GM19238 (cell line): Measurements from ENCODE around the gene TNFAIP8.
"Not testable (repeated sequence)": the region's sequence is repeated elsewhere in the genome, so short reads cannot be mapped to it uniquely, and the experiment has no call there.

Source experiments
- DNase-seq: peaks from one replicate; pipeline ENCODE4 v3.0.0; 2011; ENCODE audit warnings: low spot score; ENCODE audit not compliant: insufficient read length

Gene TNFAIP8

DNA sequence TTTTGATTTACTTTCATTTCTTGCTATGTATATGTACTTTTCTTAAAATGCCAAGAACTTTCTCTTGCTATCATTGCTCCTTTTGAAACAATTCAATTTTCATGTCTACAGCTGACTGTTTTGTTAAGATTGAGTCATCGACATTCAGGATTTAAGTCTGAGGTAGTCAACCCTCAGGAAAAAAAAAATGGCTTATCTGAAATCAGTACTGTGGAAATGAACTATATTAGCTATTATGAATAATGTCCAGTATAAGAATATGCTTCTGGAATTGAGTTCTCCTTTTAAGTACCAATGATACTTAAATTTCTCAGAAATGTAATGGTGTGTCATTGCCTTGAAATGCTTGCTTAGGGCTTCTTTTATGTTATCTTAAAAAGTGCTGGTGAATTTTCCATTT, 37.9 kb downstream of the TNFAIP8 start:
- DNase-seq = no peak

DNA sequence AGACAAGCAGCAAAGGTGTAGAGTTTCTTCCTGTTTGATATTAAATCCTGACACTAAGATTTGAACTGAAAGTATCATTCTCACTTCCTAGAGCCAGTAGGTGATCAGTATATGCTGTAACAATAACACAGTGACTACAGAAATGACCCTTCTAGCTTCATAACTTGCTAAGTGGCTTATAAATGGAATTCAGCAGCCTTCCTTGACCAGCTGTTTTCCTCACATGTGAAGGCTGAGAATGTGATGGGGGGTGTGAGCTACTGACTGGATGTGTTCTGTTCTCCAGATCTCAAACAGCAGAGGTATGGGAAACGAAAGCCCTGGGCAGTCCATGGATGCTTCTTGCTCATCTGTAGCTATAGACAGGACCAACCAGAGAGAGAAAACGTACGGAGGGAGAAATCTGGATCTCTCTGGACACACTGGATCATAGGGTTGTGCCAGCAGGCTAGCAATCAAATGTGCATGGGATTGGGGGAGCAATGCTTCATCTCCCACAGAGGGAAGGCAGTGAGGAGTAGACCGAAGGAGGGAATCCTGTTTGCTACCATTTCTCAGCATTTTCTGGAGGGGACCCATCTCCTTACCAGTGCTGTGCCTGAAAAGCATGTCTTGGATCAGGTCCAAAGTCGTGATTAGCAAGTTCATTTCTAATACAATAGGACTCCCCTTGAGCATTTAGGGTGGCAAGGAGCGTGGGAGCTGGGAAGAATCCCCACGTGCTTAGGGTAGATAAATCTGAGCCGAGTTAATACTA, 39.4 kb downstream of the TNFAIP8 start:
- no peak for DNase-seq

DNA sequence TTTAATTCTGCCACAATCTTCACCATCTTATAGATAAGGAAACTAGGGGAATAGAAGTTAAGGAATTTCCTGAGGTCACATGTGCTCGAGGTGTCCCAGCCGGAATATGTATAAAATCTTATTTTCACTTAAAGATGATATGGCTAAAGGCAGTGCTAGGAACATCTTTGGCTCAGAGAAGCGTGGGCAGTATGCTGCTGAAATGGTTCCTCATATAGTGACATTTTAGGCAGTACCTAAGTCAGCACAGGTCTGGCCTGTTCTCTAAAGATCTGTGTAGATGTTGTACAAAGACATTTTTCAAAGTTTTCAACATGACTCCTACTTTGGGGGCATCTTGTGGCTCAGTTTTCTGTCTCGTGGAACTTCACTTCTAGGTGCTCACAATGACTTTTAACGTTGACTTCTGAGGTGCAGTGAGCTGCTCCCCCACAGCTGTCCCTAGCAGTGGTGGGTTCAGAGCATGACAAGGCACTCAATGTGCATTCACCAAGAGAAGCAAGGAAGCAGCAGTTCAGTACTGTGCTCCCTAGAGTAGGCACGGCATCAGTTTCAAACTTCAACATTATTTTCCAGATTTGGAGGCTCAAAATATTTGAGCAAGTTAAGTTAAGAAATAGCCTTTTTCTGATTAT, 40.3 kb downstream of the TNFAIP8 start:
- DNase-seq = no peak

DNA sequence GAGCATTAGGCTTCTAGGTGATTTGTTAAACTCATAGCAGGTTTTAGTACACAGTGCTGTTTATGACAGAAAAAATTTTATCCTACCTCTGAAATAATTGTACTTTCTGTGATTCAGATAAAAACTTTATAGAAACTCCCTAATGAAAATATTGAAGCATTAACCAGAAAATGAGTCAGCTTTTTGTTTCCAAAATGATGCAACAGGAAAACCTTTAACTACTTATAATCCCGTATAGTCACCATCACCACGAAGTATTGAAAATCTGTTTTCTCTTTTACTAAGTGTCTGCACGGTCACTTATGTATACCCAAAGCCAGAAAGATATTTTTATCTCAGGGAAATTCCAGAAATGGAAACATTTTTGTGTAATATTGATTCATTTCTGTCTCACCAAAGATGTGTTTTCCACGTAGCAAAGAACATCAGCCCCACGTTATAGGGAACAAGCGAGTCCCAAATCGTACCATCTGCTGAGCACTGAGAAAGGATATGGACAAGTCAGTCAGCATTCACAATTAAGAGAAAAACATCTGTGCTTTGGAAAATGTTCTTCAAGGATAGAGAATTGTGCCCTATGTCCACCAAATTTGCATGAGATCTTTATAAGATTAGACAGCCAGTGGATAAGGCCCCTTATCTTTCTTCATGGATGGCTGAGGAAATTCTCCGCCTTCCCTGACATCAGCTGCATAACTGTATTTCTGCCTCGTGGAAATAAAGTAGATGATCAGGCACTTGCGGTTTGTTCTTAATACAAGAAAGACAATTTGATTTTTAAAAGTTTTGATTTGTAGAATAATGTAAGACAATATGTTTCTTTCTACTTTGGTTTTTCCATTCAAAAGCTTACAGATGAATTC, 41.9 kb downstream of the TNFAIP8 start:
- DNase-seq = no peak

DNA sequence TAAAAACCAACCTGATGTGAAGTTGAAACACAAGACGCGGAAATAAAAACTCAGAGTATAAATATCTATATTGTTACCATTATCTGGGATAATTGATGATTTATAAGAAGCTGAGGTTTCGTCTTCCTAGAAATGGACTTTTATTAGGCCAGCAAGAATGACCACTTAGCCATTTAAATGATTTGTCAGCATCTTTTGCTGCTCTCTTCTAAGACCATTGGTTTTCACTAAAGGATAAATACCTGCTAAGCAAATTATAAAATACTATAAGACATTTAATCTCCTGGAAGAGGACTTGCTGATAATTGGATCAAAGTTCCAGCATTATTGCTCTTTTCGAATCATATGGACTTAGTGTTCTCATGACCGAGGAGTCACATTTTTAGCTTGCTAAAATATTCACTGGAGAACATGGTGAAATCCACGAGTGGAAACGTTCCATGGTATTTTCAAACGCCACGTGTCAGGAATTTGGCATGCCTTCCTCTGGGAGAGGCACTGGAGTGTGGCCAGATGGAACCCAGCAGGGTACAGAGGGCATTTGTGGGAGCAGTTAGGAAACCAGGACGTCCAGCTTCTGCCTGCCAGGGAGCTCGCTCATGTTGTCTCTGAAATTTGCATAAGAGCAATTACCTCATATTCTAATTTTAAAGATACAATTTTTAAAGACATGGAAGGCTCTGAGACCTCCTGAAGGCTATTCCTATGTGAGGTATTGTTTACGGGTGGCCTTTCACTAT, 43.1 kb downstream of the TNFAIP8 start:
- DNase-seq = no peak

DNA sequence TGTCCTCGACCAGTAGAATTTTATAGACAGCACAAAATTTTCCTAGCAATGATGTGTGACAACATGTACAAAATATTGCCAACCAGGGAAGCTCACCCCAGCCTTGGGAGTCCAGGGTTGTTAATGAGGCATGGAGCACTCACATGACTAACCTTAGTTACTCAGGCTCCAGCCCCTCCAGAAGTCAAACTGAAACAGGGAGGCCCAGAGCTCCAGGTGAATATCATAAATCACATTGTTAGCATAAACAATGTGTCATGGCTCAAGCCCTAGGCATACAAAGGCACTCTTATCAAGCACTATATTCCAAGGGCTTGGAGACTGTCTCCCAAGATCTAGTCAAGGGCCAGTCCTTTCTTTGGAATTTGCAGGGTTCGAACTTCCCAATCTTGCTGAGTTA, 44.4 kb downstream of the TNFAIP8 start:
- no peak for DNase-seq

DNA sequence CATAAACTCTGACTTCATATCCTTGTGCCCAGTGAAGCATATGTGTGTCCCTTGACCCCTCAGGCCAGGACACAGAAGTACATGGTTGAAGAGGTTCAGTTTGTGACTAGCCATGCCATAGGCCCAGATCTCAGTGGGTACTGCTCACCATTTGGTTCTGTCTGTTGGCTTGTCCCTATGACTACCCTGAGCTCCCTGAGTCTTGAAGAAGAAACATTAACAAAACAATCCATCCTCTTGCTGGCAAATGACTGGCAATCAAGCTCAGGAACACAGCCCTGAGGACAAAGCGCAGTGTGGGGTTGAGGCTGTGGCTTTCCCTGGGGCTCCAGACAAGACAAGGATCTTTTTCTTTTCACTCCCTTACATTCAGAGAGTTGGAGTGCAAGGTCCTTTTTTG, 46.3 kb downstream of the TNFAIP8 start:
- no peak for DNase-seq

DNA sequence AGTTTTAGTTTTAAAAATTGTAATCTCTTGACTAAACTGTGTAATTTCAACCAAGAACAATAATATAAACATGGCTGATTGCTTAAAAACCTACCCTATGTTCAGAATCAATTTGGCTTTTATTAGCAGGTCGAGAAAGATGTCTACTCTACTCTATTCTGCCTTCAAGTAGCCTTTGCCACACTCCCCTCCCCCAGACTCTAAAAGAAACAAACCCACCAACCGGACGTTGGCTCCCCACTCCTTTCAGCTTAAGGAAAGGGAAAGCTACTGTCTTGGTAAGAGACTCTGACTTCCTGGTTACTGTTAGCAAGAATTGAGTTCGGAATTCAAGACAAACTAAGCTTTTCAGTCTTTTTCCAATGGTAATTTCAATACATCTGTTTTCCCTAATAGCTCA, 46.7 kb downstream of the TNFAIP8 start:
- DNase-seq = no peak

DNA sequence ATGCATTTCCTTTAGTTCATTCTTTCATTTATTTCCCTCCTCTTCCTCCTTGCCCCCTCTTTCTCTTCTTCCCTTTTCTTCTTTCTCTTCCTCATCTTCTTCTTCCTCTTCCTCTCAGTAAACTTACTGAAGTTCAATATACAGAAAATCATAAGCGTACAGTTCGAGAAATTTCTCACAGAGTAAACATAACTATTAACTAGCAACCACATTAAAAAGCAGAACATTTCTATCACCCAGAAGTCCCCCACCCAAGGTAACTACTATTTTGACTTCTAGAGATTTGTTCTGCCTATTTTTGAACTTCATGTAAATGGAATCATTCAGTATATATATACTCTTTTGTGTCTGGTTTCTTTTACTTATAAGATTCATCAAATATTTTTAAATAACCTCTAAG, 48.2 kb downstream of the TNFAIP8 start:
- DNase-seq = no peak

DNA sequence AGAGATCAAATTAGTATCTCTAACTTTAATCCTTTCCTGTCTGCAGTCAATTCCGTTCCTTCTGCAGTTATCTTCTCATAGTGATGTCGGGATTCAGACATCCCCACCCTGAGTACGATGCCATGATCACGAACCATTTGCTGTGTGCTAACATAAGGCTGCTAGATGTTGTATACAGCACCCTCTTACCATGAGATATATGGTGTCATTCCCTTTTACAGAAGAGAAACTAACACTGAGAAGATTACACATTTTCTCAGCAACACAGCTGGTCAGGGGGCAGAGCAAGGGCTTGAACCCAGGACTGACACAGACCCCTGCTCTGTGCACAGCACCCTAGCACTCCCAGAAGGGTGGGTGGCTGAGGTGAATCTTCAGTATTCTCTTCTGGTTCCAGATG, 49.6 kb downstream of the TNFAIP8 start:
- DNase-seq = no peak

DNA sequence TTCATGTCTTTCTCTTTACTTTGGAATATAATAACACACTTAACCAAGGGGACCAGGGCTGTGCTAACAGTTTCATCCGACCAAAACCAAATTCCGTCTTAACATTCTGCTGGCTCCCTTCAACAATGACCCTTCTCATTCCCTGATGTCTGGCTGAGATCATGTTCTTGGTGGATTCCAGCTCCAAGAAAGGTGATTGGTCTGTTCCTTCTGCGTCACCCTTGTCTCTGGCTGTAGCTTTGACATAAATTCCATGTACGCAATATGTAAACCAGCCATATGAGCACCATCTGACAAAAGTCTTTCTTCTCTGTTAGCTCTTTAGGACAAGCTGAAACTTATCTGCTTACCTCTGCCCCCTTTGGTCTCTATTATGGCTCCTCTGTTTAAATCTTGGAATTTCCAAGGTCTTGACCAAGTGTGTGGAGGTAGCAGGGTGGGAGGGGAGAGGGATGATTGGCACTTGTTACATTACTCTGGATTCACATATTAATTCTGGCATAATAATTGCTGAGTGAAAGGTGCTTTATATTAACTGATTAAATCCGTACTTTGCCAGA, 50.8 kb downstream of the TNFAIP8 start:
- no peak for DNase-seq

DNA sequence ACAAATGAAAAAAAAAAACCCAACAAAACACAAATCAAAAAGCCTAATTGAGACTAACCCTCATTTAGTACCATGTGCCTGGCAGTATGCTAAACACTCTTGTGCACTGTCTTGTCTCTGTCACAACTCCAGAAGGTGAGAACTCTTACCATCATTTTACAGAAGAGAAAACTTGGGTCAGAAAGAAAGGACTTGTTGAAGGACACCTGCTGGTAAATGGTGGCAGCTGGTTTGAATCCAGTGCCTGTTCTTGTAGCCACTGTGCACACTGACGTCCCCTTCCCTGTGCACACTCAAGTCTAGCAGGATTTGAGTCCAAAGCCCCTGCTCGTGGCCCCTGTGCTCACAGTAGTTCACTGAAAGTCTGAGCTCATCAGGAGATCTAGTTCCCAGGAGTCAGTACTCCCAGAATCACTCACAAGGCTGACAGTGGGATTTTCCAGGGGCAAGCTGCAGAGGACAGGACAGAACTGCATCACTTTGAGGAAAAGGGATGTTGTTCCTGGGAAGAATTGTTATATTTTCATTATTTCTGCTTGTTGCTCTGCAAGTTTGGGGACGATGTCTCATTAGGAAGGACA, 53.5 kb downstream of the TNFAIP8 start:
- no peak for DNase-seq

DNA sequence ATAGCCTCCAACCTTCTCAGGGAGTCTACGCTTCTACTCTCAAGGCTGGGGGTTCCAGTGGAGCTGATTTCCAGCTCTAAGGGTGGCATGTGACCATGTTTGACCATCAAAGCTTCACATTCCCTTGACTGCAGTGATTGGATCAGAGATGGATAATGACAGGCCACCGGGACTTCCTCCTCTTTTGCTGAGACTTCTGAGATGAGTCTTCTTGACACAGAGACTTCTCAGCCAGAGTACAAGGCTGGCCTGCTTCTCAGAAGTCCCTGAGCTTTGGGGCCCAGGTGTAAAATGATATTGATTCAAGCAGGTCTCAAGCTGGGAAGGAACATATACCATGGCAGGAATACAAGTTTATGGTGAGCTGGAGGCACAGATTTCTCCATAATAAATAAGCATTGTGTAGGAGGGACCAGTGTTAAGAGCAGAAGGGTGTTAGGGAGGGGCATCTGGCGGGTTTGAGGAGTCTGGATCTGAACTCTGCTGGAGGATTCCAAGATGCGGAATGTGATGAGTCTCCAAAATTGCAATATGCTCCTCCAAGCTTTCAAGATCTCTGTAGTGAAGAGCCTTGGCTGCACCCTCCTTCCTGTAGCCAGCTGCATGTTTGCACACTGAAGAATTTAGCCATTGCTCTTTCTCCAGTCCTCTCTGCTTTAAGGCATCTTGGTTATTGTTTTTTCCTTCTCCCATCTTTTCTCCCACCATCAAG, 54.8 kb downstream of the TNFAIP8 start:
- no peak for DNase-seq

DNA sequence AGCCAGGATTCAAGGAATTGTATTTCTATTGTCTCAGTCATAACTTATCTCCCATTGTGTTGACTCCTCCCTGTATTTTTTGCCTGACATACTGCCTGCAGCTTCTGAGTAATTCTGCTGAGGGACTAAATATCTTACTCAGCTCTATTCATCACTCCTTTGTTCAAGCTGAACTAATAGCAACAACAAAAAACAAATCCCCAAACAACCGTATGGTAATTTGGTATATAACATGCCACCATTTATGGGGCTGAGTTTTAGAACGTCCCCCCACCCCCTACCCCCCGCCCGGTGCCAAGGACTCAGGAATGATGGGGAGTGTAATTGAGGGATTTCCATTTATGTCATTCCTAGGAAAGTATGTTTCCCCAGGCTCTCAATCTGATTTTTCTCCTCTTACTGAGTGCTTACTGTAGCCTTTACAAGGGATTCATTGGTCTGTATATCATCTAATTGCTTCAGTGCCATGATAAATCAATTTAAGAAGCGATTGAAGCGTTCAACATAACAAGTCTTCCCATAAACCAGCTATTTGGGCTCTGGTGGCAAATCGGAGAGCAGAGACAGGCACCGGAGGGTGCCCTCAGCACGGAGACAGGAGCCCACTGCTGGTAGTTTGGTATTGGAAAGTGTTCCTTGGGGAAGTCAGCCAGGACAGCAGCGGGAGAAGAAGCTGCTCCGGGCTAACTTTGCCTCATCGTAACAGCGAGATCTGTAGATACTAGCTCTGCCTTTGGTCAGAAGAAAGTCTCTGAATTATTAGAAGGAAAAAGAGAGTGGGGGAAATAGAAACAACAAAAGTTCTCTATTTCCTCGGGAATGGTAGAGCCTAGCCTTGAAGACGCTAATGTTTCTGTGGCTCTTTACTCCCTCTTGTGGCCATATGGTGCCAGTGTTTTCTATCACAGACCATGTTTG, 55.8 kb downstream of the TNFAIP8 start:
- DNase-seq = no peak

DNA sequence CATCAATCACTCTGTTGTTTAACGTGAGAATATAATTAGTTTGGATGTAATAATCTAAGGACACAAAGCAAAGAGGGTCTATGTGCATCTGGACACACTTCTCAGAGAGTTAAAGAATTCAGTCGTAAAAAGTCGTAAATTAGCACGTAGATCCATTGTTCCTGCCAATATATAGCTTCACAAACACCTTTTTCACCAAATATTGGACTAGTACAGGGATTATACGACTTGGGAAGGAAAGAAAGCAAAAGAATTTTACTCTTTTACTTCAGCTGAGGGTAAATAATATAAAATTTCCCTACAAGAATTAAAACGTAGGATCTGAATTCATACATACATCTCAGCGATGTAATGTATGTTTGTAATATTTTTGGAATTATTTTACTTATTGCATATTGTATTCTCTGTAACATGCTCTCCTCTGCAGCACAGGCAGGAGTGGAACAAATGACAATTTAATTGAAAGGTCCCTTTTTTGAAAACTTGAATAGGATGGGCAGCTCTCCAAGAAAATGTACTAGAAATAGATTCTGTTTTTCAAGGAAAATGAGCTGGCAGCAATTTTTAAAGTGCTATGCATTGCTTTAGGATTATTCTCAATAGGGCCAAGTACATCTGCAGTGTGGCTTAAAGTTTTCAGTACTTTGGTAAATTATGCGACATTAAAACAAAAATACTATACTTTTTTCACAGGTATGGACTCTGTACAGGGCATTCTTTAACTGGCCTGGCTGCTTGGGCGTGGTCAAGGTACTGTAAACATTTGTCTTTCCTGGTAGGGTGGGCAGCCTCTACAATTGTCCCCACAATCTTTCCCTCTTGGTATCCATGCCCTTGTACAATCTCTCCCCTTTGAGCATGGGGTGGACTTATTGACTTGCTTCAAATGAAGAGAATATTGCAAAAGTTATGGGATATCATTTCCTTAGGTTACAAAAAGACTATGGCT, 56.7 kb downstream of the TNFAIP8 start:
- no peak for DNase-seq

DNA sequence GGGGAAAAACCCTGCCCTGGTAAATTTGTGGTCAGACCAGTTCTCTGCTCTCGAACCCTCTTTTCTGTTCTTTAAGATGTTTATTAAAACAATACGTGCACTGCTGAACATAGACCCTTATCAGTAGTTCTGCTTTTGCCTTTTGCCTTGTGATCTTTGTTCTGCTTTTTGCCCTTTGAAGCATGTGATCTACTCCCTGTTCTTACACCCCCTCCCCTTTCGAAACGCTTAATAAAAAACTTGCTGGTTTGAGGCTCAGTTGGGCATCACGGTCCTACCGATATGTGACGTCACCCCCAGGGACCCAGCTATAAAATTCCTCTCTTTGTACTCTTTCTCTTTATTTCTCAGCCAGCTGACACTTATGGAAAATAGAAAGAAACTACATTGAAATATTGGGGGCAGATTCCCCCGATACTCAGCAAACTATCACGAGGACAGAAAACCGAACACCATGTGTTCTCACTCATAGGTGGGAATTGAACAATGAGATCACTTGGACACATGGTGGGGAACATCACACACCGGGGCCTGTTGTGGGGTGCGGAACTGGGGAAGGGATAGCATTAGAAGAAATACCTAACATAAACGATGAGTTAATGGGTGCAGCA, 58.4 kb downstream of the TNFAIP8 start:
- not testable (repeated sequence) for DNase-seq

DNA sequence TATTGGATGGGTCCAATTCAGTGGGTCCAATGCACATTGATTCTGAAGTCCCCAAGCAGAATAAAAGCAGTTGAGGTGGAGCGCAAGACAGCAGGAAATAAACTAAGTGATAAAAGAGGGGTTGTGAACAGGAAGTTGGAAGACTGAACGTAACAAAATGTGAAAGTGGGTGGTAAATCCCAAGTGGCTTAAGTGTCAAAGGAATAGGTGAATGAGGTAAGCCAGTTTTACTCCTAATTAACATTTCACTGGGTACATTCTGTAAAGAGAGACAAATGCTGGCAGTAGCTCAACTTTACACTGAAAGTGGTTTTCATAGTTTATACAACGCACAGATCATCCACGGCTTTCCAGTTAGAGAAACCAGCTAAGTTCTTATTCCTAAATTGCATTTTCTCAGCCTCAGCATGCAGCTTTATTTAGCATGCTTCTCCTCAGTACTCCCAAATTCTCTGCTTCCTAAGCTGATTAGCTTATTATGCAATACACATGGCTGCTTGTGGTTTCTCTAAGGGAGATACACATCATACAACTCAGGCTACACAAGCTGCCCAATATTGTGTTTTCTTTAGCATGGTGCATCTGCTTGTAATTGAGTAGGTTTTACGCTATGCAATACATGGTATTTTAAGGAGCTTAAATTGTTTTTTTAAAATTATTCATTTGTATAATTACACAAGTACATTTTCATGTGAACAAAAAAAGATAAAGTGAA, 62.2 kb downstream of the TNFAIP8 start:
- no peak for DNase-seq
